GM18520 (cell line): ENCODE measurements around the gene ZNF891.

Experiments
- ATAC-seq: cut with Tn5 transposase; IDR thresholded peaks from one replicate; pipeline ENCODE4 v1.9.1; 2021; ENCODE audit not compliant: unreplicated experiment

Gene ZNF891

DNA sequence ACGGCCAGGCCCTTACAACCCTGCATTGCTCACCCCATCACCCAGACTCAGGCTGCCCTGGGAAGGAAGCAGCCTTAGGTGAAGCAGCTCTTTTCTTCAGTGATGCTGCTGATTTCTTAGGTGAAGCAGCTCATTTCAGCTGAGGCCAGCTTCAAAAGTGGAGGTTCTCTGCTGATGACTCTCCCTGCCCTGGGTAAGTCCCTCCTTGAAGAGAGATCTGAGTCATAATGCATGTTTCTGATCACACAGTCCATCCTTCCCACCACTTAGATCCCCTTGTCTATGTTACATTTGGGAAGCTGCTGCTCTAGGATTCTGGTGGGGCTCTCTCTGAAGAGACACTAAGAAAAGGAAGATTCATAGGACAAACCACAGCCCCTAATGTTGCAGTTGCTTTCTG lies 66.5 kb downstream of the ZNF891 start:
- no peak for ATAC-seq

DNA sequence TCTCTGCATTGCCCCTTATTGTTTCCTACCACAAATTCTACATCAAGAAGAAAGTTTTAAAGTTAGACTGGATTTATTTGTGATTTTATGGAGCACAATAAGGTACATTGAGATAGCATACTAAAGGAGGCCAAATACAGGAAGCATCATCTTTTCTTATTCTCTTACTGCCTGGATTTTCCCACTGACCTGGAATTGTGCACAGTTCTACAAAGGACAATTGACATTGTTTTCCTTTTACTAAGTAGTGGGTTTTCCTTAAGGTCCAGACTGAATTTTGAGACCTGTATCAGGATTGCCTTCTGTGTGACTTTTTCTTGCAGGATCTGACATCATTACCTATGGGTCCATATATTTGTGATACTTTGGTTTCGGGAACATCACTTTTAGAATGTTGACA lies 68.1 kb downstream of the ZNF891 start:
- ATAC-seq, result no peak

DNA sequence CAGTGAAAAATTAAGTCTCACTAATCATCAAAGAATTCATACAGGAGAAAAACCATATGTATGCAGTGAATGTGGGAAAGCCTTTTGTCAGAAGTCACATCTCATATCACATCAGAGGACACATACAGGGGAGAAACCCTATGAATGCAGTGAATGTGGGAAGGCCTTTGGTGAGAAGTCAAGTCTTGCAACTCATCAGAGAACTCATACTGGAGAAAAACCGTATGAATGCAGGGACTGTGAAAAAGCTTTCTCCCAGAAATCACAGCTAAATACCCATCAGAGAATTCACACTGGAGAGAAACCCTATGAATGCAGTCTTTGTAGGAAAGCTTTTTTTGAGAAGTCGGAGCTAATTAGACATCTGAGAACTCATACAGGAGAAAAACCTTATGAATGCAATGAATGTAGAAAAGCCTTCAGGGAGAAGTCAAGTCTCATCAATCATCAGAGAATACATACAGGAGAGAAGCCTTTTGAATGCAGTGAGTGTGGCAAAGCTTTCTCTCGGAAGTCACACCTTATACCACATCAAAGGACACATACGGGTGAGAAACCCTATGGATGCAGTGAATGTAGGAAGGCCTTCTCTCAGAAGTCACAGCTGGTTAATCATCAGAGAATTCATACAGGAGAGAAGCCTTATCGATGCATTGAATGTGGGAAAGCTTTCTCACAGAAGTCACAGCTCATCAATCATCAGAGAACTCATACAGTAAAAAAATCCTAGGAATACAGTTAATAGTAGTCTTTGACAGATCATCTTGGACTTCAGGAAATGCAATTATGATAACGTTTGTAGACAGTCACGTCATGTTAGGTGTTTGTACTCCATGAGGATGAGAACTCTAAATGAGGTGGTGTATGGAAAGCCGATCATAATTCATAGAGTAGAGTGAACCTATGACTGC lies 71.6 kb downstream of the ZNF891 start:
- no peak for ATAC-seq

DNA sequence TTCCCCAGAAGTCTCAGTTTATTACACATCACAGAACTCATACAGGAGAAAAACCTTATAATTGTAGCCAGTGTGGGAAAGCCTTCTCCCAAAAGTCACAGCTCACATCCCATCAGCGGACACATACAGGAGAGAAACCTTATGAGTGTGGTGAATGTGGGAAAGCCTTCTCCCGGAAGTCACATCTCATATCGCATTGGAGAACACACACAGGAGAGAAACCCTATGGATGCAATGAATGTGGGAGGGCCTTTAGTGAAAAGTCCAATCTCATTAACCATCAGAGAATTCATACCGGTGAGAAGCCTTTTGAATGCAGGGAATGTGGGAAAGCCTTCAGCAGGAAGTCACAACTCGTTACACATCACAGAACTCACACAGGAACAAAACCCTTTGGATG lies 72.6 kb downstream of the ZNF891 start:
- no peak for ATAC-seq
